NCI-H146 (cell line): Measurements from ENCODE around the gene CBR3.
A peak's percentile ranks its signal among the peaks of the same experiment; 100 is the strongest.
"Not testable (repeated sequence)": the region's sequence is repeated elsewhere in the genome, so short reads cannot be mapped to it uniquely, and the experiment has no call there.

Experiments
- DNase-seq: peaks from one replicate; lab custom pipeline; 2025; lab: John Stamatoyannopoulos, UW

The CBR3 gene

GRCh38 chr21:36120304-36120888 lies 14.5 kb upstream of the CBR3 start:
- no peak for DNase-seq

- no peak for DNase-seq
Observed at GRCh38 chr21:36122977-36123376, 11.9 kb upstream of the CBR3 start.

GRCh38 chr21:36124395-36124794 lies 10.5 kb upstream of the CBR3 start:
- no peak for DNase-seq

- DNase-seq = peak; percentile 21
Observed at GRCh38 chr21:36125512-36126207, 9.2 kb upstream of the CBR3 start.

GRCh38 chr21:36126208-36126565 lies 8.7 kb upstream of the CBR3 start:
- DNase-seq = no peak

- no peak for DNase-seq
Observed at GRCh38 chr21:36126621-36127110, 8.2 kb upstream of the CBR3 start.

- DNase-seq = no peak
Observed at GRCh38 chr21:36127250-36127904, 7.5 kb upstream of the CBR3 start.

GRCh38 chr21:36127977-36128376 lies 6.9 kb upstream of the CBR3 start:
- no peak for DNase-seq

GRCh38 chr21:36129219-36129618 lies 5.7 kb upstream of the CBR3 start:
- no peak for DNase-seq

- DNase-seq = not testable (repeated sequence)
Observed at GRCh38 chr21:36130414-36130762, 4.5 kb upstream of the CBR3 start.

GRCh38 chr21:36130839-36131238 lies 4.0 kb upstream of the CBR3 start:
- not testable (repeated sequence) for DNase-seq

- DNase-seq = no peak
Observed at GRCh38 chr21:36132696-36133095, 2.2 kb upstream of the CBR3 start.

- peak; percentile 79 for DNase-seq
Observed at GRCh38 chr21:36135391-36136102, 668 bp downstream of the CBR3 start.

- not testable (repeated sequence) for DNase-seq
Observed at GRCh38 chr21:36139791-36140190, 4.9 kb downstream of the CBR3 start.

- DNase-seq = peak; percentile 96
Observed at GRCh38 chr21:36141513-36141925, 6.6 kb downstream of the CBR3 start.

GRCh38 chr21:36144233-36144632 lies 9.4 kb downstream of the CBR3 start:
- DNase-seq = not testable (repeated sequence)

- DNase-seq = no peak
Observed at GRCh38 chr21:36145259-36145658, 10.4 kb downstream of the CBR3 start.

GRCh38 chr21:36147911-36148310 lies 13.0 kb downstream of the CBR3 start:
- no peak for DNase-seq

GRCh38 chr21:36148886-36149285 lies 14.0 kb downstream of the CBR3 start:
- DNase-seq = no peak

GRCh38 chr21:36149788-36150711 lies 15.2 kb downstream of the CBR3 start:
- DNase-seq = no peak

- DNase-seq = peak; percentile 60
Observed at GRCh38 chr21:36155603-36156338, 20.9 kb downstream of the CBR3 start.
